Small intestine (tissue), 7 donors: ENCODE data around the gene SMIM23. TPM values are rescaled to one million over a fixed set of nuclear protein-coding genes. Genes with fewer than 3 reads are reported as not detected.

Source experiments
- DNase-seq, 2 donors: peaks; one replicate each; pipeline versions ENCODE4 v3.0.0 to v3.0.0-alpha.2; 2013
- FAIRE-seq: peaks from 2 replicates; lab custom pipeline; 2012; peaks lifted over from hg19 to GRCh38; lab: Jason Lieb, UNC
- H3K27ac ChIP-seq, 3 donors: one replicate each; pipeline ENCODE4 v1.5.1; 2013; ENCODE audit warnings: low read length in 2 of 3, mild to moderate bottlenecking in 2 of 3, control low read depth in 1 of 3, inconsistent platforms in 1 of 3, low read depth in 1 of 3, moderate library complexity in 1 of 3
- H3K27me3 ChIP-seq, 3 donors: one replicate each; pipeline ENCODE4 v1.6.1; 2013; ENCODE audit warnings: low read length in 3 of 3, inconsistent platforms in 1 of 3; ENCODE audit not compliant: control insufficient read depth in 3 of 3, insufficient read depth in 3 of 3
- H3K36me3 ChIP-seq, 3 donors: one replicate each; pipeline ENCODE4 v1.6.1; 2013; ENCODE audit warnings: low read length in 3 of 3, inconsistent platforms in 1 of 3, low read depth in 1 of 3, mild to moderate bottlenecking in 1 of 3, moderate library complexity in 1 of 3; ENCODE audit not compliant: control insufficient read depth in 3 of 3, insufficient read depth in 2 of 3
- H3K4me1 ChIP-seq, 3 donors: one replicate each; pipeline ENCODE4 v1.6.1; 2013; ENCODE audit warnings: low read length in 2 of 3, inconsistent platforms in 1 of 3, low read depth in 1 of 3, mild to moderate bottlenecking in 1 of 3, moderate library complexity in 1 of 3; ENCODE audit not compliant: control insufficient read depth in 3 of 3, insufficient read depth in 2 of 3
- H3K4me3 ChIP-seq, 3 donors: one replicate each; pipeline ENCODE4 v1.5.1; 2013; ENCODE audit warnings: low read length in 3 of 3, control low read depth in 1 of 3, inconsistent platforms in 1 of 3, low read depth in 1 of 3, mild to moderate bottlenecking in 1 of 3, moderate library complexity in 1 of 3
- H3K9me3 ChIP-seq, 2 donors: one replicate each; pipeline ENCODE4 v1.6.1; 2013; ENCODE audit warnings: low read depth in 1 of 2, low read length in 1 of 2; ENCODE audit not compliant: control insufficient read depth in 2 of 2, insufficient read depth in 1 of 2
- WGBS, 3 donors: extraction: QIAGEN DNeasy Blood & Tissue Kit; methylation state at CpG; one replicate each; pipeline ENCODE4 v1.1.7; 2013; 5-methylcytosine and 5-hydroxymethylcytosine counted together
- polyA plus RNA-seq, 4 donors: library from polyadenylated mRNA; stranded (reverse) in 3 of 4; unstranded in 1 of 4; fragments of 200-250 nt in 3 of 4; fragments of 120-200 nt in 1 of 4; gene quantifications; one replicate each; pipeline versions ENCODE4 v1.2.1 to v1.2.3, GENCODE V29; 2013
- donor health status: healthy with polysubstance abuse.
- donor health status: control.
- donor health status: control.
- donor health status: Bipolar disorder and iron deficiency.
- donor health status: healthy.

SMIM23 gene
- polyA plus RNA-seq, 4 donors, result not detected

DNA sequence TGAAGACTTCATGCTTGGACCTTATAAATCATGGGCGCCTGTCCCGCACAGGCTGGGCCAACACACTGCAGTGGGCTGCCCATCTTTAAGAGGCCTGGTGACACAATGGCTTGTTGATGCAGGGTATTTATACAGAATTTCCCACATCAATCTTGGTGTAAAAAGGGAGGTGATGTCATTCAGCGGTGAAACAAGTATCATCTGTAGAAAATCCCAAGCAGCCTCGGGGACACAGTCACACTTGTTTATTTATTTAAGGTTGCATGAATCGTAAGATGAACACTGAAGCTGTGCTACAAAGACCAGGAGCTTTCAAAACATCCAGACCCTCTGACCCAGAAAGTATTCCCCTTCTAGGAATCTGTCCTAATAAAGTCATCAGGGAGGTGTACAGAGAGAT lies 40.5 kb downstream of the SMIM23 start:
- FAIRE-seq, result no peak
- Histone ChIP-seq H3K27ac (no peak overlapping the region), H3K27me3 (no peaks in the 10 kb centered on the region), H3K4me1 (peaks cover 0 to 3% (median 2%) of the 10 kb centered on the region in 3 donors), H3K36me3 (no peaks in the 10 kb centered on the region), H3K9me3 (peaks cover 0 to 11% of the 10 kb centered on the region in 2 donors), H3K4me3 (no peak overlapping the region)
- DNase-seq, result no peak
- 73 to 91% (median 86%) methylated on average over 5 of the region's 5 CpGs for WGBS, 3 donors

DNA sequence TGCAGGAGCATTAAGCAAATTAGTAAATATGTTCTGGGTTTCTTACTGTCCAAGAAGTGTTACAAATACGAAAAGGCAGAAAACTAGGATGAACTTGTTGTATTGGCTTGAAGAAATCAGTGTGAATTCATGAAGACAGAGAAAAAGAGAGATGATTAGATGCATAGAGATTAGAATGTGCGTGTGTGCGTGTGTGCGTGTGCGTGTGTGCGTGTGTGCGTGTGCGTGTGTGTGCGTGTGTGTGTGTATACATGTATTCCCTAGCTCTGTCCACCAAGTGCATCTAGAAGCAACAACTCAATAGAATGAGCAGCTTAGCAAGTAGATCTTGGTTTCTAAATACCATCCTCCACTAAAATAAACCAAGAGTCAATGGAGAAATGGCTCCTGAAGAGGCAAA lies 41.5 kb downstream of the SMIM23 start:
- no peak for FAIRE-seq

DNA sequence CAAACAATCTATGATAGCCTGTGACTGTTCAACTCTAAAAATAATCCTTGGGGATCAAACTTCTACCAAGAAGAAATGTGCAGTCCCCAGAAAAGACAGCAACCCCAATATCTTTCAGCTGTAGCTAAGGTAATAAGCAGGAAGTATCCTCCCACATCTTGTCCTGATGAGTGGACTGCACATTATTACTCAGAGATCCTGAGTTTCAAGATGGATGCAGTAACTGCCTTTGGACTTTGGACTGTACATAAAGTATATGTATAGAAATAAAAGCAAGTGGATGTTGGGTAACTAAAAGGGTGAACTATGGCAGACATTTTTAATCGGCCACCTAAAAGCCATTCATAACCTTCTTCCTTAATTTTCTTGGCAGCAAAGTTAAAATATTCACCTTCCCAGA lies 45.1 kb downstream of the SMIM23 start:
- DNase-seq (peak in 1 of 2 donors; percentile 48), FAIRE-seq (no peak)
- Histone ChIP-seq H3K27me3 (no peaks in the 10 kb centered on the region), H3K4me3 (no peak overlapping the region), H3K4me1 (no peaks in the 10 kb centered on the region), H3K9me3 (peaks cover 0 to 18% of the 10 kb centered on the region in 2 donors), H3K36me3 (no peaks in the 10 kb centered on the region), H3K27ac (no peak overlapping the region)
- 74 to 89% (median 82%) methylated on average over 1 of the region's 1 CpG for WGBS, 3 donors

More for the DNA sequence above, 41.5 kb downstream of the SMIM23 start:
- no peaks in the 10 kb centered on the region for H3K27me3 ChIP-seq
- peaks cover 0 to 13% of the 10 kb centered on the region in 2 donors for H3K9me3 ChIP-seq
- H3K4me1 ChIP-seq, result peaks cover 0 to 3% (median 2%) of the 10 kb centered on the region in 3 donors
- no peak for DNase-seq
- H3K36me3 ChIP-seq, result no peaks in the 10 kb centered on the region
- WGBS, 3 donors, result 86 to 99% (median 97%) methylated on average over 9 of the region's 9 CpGs
- H3K4me3 ChIP-seq, result no peak overlapping the region
- no peak overlapping the region for H3K27ac ChIP-seq

DNA sequence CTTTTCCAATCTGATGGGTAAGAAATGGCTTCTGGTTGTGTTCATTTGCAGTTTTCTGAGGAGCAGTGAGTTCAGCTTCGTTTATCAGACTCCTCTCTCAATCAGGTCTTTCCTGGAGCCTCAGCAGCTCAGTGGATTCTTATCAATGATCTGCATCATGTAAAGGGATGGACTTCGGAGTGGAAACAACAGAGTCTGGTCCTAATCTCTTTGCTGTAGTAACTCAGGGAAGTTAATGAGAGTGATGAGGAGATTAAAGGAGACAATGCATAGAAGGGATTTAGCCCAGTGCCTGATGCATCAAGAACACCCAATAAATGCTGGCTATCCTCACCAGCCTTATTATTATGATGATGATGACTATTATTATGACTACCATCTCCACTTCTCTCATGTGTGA lies 47.2 kb downstream of the SMIM23 start:
- Histone ChIP-seq H3K4me1 (no peaks in the 10 kb centered on the region), H3K36me3 (no peaks in the 10 kb centered on the region), H3K4me3 (no peak overlapping the region), H3K27ac (no peak overlapping the region), H3K9me3 (peaks cover 0 to 9% of the 10 kb centered on the region in 2 donors), H3K27me3 (no peaks in the 10 kb centered on the region)
- DNase-seq (no peak), FAIRE-seq (no peak)
- 54 to 67% (median 58%) methylated on average over 2 of the region's 2 CpGs for WGBS, 3 donors

DNA sequence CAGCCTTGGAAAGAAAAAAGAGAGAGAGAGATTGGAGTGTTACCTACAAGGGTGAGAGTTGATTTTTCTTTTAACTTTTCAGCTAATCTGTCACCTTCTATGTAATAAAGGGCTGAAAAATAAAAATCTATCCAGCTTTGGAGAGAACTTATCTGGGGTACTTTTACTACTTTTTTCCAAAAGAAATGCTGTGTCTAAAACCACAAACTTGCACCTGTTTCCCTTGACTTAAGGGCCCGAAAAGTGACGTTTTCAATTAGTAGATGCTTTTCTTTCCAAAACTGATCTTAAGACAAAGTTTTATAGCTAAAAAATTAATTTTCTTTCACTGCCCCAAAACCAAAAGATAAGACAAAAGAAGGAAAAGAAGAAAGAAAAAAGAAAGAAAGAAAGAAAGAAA lies 48.8 kb downstream of the SMIM23 start:
- H3K9me3 ChIP-seq, result peaks cover 0 to 9% of the 10 kb centered on the region in 2 donors
- no peaks in the 10 kb centered on the region for H3K27me3 ChIP-seq
- 86 to 91% (median 86%) methylated on average over 2 of the region's 2 CpGs for WGBS, 3 donors
- DNase-seq (no peak), FAIRE-seq (no peak)
- H3K4me1 ChIP-seq, result no peaks in the 10 kb centered on the region
- H3K4me3 ChIP-seq, result no peak overlapping the region
- H3K36me3 ChIP-seq, result no peaks in the 10 kb centered on the region
- H3K27ac ChIP-seq, result no peak overlapping the region

DNA sequence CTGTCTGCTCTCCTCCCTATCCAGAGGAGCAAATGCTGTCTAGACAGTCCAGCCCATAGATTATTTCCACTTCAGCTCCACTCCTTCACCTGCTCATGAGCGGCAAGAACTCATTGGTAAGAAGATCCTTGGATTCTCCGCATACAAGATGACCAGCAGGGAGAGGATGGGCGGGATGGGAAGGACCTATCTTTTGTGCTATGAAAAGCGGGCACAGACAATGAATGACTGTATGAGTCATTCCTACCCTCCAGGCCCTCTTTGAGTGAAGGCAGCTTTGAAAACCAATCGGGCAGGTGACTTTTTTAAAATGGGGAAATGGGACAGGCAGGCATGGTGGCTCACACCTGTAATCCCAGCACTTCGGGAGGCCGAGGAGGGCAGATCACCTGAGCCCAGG lies 49.4 kb downstream of the SMIM23 start:
- H3K27ac ChIP-seq, result no peak overlapping the region
- FAIRE-seq (no peak), DNase-seq (no peak)
- H3K4me3 ChIP-seq, result no peak overlapping the region
- H3K4me1 ChIP-seq, result no peaks in the 10 kb centered on the region
- peaks cover 0 to 9% of the 10 kb centered on the region in 2 donors for H3K9me3 ChIP-seq
- no peaks in the 10 kb centered on the region for H3K36me3 ChIP-seq
- no peaks in the 10 kb centered on the region for H3K27me3 ChIP-seq
- WGBS, 3 donors, result 80 to 83% (median 82%) methylated on average over 7 of the region's 7 CpGs

DNA sequence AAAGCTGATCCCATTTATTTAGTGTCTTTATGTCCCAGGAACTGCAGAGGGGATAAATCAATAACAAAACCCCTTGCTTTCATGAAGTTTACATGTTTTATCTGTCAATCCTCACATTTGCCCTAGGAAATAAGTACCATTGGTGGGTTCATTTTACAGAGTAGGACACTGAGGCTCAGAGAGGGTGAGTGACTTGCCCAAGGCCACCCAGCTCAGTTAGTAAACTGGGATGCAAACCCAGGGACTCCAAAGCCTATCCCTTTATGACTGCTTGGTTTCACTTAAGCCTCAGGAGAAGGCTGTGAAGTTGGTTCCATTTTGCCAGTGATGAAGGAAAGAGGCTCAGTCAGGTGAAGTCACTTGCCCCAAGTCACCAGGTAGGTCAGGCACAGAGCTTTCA lies 51.9 kb downstream of the SMIM23 start:
- Histone ChIP-seq H3K4me3 (no peak overlapping the region), H3K27me3 (no peaks in the 10 kb centered on the region), H3K36me3 (no peaks in the 10 kb centered on the region), H3K4me1 (no peaks in the 10 kb centered on the region), H3K9me3 (peaks cover 0 to 5% of the 10 kb centered on the region in 2 donors), H3K27ac (no peak overlapping the region)
- FAIRE-seq, result no peak
- no peak for DNase-seq

DNA sequence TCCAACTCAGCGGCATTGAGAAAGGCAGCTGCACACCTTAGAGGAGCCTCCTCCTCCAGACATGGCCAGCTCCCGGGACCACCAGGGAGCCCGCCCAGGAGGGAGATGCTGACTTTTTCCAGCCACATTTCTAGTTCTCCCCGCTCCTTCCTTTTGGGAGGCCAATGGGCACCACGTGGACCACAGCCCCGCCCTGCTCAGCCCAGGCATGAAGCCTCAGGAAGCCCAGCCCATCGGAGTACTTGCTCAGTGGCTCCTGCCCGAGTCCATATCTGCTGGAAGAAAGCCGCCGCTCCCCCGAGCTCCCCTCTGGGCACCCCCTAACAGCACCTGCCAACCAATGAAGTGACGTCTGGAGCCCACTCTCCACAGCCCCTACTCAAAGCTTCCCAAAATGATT lies 52.4 kb downstream of the SMIM23 start:
- no peaks in the 10 kb centered on the region for H3K27me3 ChIP-seq
- 72 to 78% (median 74%) methylated on average over 12 of the region's 12 CpGs for WGBS, 3 donors
- no peak for FAIRE-seq

DNA sequence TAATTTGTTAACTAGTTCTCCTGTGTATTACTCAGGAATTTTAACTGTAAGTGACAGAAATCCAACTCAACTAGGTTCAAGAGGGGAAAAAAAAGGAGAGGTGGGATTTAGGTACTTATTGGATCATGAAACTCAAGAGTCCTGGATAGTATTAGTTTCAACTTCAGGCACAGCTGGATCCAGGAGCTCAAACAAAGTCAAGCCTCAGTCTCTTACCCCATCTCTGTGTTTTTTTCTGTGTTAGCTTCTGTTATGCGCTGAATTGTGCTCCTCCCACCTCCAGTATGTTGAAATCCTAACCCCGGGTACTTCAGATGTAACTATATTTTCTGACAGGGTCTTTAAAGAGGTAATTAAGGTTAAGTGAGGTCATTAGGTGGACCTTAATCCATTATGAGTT lies 53.5 kb downstream of the SMIM23 start:
- H3K27me3 ChIP-seq, result no peaks in the 10 kb centered on the region
- H3K9me3 ChIP-seq, result no peaks in the 10 kb centered on the region
- FAIRE-seq (no peak), DNase-seq (no peak)
- H3K4me3 ChIP-seq, result no peak overlapping the region
- H3K36me3 ChIP-seq, result no peaks in the 10 kb centered on the region
- WGBS, 3 donors, result 83 to 89% (median 88%) methylated on average over 2 of the region's 2 CpGs
- H3K27ac ChIP-seq, result no peak overlapping the region
- no peaks in the 10 kb centered on the region for H3K4me1 ChIP-seq

More for the DNA sequence above, 52.4 kb downstream of the SMIM23 start:
- DNase-seq, result no peak
- Histone ChIP-seq H3K27ac (no peak overlapping the region), H3K36me3 (no peaks in the 10 kb centered on the region), H3K9me3 (peaks cover 0 to 4% of the 10 kb centered on the region in 2 donors), H3K4me1 (no peaks in the 10 kb centered on the region), H3K4me3 (no peak overlapping the region)
